ENCODE results near the gene NEDD9. TPM values are rescaled to one million over a fixed set of nuclear protein-coding genes. Genes with fewer than 3 reads are reported as not detected.

Gene NEDD9
- total and polyA plus RNA-seq, 10 of the 15 experiments (the other 5 are each of a cell fraction or from before 2014, with no cell fraction given), result 4.9 to 92.6 (median 14.6) TPM

GRCh38 chr6:11192167-11192566 is 40.3 kb downstream of the NEDD9 start:
- Histone ChIP-seq H2AFZ (ENCODE audit: control insufficient read depth, low read depth, low read length) (no peak overlapping the region), H3K79me2 (ENCODE audit: control insufficient read depth, insufficient read depth, low read length) (no peaks in the 10 kb centered on the region; the same call in 1 of the 2 replicates), H3K4me3 (no peak overlapping the region), H3K4me2 (ENCODE audit: control insufficient read depth, insufficient read depth) (no peak overlapping the region), H3K4me1 (ENCODE audit: control insufficient read depth, insufficient read depth, low read length) (no peaks in the 10 kb centered on the region), H3K27me3 (replicated peaks in 1 of 2; ENCODE audit: control insufficient read depth in 2 of 2, insufficient read depth in 2 of 2, low read length in 1 of 2) (no peaks in the 10 kb centered on the region), H3K27ac (ENCODE audit: control insufficient read depth, insufficient read depth) (no peak overlapping the region), H3K9ac (ENCODE audit: control insufficient read depth, insufficient read depth, low read length) (no peak overlapping the region), H3K36me3 (ENCODE audit: control insufficient read depth in 2 of 2, insufficient read depth in 2 of 2, low read length in 1 of 2) (peaks cover 4 to 28% of the 10 kb centered on the region in 2 experiments), H4K20me1 (ENCODE audit: control insufficient read depth, insufficient read depth) (no peaks in the 10 kb centered on the region), H3K9me3 (replicated peaks; ENCODE audit: control insufficient read depth, insufficient read depth, low read length) (no peaks in the 10 kb centered on the region)
- ATAC-seq, result no peak
- DNase-seq (ENCODE audit: low read depth, low spot score), result no peak
- RAD21 ChIA-PET (ENCODE audit: unreplicated experiment), result no interaction called here
- SMC1A ChIA-PET (ENCODE audit: uncharacterized antibody, unreplicated experiment), result interaction anchor here (1.2 kb wide), 1 partner anchor 15 kb away, joined by 4 read pairs; no protein-coding TSS in a partner anchor
- intact Hi-C loops (cut with micrococcal nuclease; ENCODE audit: unreplicated experiment), result no loop called here
- CTCF ChIA-PET, result no interaction called here
- FAIRE-seq, result no peak
- BruUV-seq (replicated peaks), result no TSS peak
- POLR2A ChIA-PET, result no interaction called here
- in situ Hi-C loops (cut with MboI), result no loop called here
- 75% methylated on average over 5 of the region's 5 CpGs for WGBS (ENCODE audit: insufficient coverage, insufficient replicate concordance, low lambda C conversion rate, missing lambda C conversion rate)
- TF ChIP-seq CEBPB (IDR thresholded peaks at IDR 0.05; ENCODE audit: borderline replicate concordance in 1 of 2, low read depth in 2 of 2, low read length in 2 of 2), result no peak
- no peak for TF ChIP-seq MEF2B (IDR thresholded peaks at IDR 0.05; ENCODE audit: partially characterized antibody, poor library complexity, severe bottlenecking)
- no peak for TF ChIP-seq E4F1 (IDR thresholded peaks at IDR 0.05; ENCODE audit: borderline replicate concordance, partially characterized antibody)
- no peak for TF ChIP-seq JUNB (IDR thresholded peaks at IDR 0.05)
- no peak for TF ChIP-seq GABPA (IDR thresholded peaks at IDR 0.05; ENCODE audit: low read depth)
- no peak for TF ChIP-seq FOXM1 (IDR thresholded peaks at IDR 0.05; ENCODE audit: low read depth, low read length)
- no peak for TF ChIP-seq SUPT20H (IDR thresholded peaks at IDR 0.05; ENCODE audit: borderline replicate concordance, control insufficient read depth, low read depth, low read length)
- no peak for TF ChIP-seq FOS (IDR thresholded peaks at IDR 0.05; ENCODE audit: borderline replicate concordance, extremely low read depth, insufficient read length)

Measured in GM12878 (cell line).